HG03354 (cell line): ENCODE measurements around the gene TUSC2.

Source experiments
- ATAC-seq: cut with Tn5 transposase; IDR thresholded peaks from one replicate; pipeline ENCODE4 v1.9.1; 2021; ENCODE audit warnings: mild to moderate bottlenecking; ENCODE audit not compliant: unreplicated experiment, poor library complexity, severe bottlenecking

TUSC2 gene

DNA sequence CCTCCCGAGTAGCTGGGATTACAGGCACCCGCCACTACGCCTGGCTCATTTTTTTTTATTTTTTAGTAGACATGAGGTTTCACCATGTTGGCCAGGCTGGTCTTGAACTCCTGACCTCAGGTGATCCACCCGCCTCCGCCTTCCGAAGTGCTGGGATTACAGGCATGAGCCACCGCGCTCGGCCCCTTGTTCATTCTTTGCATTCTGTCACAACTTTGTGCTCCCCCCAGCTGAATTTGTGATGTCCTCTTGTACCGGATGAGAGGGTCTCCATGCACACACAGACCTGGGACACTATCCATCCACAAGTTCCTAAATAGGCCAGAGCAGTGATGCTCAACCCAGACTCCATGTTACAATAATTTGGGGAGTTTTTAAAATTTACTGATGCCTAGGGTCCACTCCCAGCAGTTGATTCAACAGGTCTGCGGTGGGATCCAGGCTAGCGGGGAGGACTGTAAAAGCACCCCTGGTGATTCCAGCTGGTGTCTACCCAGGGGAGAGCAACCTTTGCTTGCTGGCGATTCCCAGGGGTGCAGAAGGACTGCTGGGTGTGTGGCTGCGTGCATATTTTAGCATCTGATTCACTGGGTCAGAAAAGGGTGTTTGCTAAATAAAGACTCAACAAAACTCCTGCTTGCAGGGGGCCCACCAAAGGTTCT, 11.6 kb upstream of the TUSC2 start:
- ATAC-seq: no peak

DNA sequence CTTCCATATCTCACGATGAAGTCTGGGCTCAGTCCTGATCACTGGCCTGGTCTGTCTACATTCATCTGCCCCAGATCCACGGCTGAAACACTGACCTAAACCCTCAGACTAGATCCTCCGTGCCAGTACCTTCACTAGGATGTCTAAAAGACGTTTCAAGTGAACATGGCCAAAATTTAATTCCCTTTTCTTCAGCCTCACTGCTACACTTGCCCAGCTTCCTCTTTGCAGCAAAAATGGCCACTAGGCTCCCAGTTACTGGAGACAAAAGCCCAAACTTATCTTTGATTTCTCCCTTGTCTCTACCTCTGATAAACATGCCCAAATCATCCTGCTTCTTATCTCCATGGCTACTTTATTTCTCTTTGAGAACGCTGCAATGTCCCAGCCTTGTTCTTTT, 10.9 kb upstream of the TUSC2 start:
- ATAC-seq: no peak

DNA sequence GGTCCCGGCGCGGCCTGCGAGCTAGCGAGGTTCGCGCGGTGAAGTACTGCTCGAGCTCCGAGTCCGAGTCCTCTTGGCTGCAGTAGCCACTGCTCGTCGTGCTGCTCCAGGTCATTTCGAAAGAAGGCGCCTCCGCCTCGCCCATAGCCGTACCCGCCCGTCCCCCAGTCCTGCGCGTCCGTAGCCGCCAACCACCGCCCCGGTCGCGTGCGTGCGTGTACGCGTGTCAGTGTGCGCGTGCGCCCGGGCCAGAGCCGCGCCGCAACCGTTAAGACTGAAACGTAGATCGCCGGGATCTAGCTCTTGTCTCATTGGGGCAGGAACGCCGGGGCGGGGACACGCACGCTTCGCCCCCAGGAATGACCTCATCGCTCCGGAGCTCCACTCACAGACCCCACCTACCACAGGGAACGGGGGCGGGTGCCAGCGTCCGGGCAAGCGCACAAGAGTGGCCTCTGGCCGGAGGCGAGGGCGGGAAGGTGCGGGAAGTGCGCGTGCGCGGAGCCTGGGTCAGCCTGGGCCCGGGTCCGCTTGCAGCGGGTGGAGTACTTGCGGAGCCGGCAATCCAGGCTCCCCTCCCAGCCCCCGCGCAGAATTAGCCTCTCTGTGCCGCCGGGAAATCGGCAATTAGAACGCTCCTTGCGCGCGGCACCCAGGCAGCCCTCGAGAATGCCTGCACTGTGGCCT, 9.3 kb upstream of the TUSC2 start:
- peak; percentile 80 for ATAC-seq

DNA sequence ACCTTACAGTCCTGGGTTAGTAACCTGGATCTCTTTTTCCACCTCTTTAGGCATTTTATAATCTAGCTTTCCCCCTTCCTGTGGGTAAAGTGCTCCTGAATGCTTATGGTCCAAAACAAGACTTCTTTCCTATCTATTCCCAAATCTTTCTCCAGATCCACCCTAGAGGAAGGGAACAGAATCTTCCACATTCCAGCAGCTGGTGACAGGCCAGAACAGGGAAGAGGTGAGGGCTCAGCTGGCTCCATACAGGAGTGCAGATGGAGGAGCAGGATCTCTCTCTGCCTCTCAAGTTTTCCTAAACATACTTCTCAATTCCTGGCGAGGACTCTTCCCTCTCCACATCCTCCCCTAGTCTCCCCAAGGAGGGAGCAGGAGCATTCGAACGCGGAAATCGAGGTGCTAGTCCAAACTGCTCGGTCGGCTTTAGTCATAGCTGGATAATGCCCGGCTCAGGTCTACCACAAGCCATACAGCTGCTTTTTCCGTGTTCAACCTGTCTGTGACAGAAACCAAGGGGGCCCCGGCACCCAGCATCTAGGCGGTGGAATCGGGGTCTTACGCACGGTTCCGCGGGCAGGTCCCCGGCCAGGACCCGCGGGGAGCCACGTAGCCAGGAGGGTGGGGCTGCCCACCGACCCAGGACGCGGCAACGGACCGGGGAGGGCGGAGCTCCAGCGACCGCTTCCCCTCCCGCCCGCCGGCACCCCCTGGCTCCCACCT, 8.6 kb upstream of the TUSC2 start:
- peak; percentile 40 for ATAC-seq

DNA sequence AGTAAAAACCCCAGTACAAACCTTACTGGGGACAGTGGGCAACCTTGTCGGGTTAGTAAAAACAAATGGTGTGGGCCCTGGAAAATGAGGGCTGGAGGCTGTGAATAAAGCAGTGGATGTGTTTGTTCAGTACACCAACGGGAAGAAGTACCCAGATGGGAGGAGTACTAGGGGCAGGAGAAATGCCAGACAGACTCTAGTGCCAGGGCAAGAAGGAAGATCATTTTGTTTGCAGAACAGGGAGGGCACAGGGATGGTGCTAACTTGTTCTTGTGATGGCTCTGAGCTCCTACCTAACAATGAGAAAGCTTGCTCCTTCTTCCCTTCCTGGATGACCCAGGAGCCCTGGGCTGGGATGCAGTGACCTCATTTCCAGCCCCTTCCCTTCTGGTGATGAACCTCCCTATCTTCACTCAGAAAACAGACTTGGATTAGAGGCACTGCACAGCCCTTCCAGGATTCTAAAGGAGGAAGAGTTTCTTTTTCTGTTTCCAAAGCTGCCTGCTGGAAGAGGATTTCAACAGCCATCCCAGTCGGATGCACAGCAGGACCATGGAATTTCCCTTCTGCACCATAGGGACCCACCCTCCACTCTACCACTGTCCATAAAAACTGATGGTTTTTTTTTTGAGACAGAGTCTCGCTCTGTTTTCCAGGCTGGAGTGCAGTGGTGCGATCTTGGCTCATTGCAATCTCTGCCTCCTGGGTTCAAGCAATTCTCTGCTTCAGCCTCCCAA, 6.5 kb upstream of the TUSC2 start:
- ATAC-seq: no peak

DNA sequence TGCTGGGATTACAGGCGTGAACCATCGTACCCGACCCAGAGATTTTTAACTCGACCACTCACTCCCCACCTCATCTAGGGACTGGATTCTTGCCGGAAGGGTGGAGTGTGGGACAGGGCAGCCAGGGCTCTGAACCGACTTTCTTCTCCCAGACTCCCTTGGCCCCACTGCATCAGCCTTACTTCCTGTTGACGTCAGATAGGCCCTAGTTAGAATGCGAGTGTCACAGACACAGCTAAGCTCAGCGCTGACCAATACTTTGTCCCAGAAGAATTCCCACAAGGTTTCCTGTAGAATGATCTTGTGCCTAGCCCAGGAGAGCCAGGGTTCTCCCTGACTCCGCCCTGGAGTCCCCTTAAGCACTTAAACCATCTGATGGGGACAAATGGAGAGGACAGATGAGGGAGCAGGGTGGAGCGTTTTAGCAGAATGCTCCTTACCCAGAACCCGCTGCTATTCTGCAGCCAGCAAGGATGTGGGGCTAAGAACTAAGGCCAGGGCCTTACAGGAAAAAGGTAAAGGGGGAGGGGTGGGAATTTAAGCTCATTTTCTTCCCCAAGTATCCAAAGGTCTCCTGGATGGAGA, 5.8 kb upstream of the TUSC2 start:
- no peak for ATAC-seq

DNA sequence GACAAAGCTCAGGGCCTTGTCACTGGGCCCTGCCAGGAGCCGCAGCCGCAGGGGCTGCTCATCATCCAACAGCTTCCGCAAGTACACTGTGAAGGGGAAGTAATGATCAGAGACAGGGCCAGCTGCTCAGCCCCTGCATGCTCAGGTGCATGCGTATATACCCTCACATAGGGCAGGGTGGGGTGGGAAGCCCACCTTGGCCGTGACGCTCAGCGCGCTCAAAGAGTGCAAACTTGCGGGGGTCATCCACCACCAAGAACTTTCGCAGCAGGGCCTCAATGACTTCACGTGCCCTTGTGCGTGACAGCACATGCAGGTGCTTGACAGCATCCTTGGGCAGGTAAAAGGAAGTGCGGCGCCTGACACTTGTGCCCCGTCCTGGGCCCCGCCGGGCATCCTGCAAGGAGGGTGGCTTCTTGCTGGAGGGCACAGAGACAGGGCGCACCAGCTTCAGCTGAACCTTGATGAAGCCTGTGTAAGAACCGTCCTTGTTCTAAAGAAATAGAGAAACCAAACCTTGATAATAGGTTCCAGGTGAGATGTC, 3.4 kb upstream of the TUSC2 start:
- ATAC-seq: no peak

DNA sequence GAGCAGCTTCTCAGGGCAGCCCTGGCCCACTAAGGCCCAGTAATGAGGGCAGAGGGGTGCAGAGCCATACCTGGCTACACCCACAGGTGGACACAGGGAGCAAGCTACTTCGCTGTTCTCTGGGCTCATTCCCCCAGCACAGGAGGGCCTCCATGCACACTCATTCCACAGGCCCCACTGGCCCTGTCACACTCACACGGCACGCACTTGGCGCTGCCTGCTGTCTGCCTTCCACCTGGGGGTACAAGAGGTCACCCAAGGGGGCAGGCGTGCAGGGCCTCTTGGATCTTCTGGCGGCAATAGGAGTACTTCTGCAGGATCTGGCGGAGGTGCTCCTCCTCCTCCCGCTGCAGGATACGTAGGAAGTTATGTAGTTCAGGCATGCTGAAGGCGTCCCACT, 2.3 kb upstream of the TUSC2 start:
- ATAC-seq: no peak

DNA sequence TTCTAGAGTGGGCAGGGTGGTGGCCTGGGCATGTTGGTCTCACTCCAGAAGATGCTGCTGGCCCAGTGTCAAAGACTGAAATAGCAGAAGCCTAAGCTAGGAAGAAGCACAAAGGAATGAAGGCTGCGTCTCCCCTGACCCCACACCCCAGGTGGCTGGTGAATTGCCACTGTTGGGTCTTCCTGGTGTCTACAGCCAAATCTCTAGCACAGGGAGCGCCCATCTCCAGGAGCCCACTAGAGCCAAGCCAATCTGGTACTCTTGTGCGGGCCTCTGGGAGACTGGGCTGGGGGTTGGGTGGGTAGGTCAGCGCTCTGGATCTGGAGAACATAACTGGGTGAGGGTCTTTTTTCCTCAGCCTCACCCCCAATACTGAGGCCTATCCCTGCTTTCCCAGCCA, 894 bp downstream of the TUSC2 start:
- ATAC-seq: no peak

DNA sequence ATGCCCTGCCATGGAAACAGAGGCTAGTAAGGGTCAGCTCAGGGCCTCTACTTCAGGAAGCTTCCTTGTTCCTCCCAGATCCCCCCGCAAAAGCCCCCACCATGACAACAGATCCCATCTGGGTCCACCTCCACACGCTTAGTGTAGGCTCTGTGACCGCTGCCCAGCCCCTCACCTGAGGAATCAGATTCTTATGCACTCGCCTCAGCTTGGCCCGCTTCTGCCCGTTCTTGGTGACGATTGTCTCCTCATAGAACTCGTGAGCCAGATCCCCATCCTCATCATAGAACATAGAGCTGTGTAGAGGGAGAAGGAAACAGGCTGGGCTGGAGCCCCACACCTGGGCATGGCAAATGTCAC, 1.9 kb downstream of the TUSC2 start:
- ATAC-seq: no peak

DNA sequence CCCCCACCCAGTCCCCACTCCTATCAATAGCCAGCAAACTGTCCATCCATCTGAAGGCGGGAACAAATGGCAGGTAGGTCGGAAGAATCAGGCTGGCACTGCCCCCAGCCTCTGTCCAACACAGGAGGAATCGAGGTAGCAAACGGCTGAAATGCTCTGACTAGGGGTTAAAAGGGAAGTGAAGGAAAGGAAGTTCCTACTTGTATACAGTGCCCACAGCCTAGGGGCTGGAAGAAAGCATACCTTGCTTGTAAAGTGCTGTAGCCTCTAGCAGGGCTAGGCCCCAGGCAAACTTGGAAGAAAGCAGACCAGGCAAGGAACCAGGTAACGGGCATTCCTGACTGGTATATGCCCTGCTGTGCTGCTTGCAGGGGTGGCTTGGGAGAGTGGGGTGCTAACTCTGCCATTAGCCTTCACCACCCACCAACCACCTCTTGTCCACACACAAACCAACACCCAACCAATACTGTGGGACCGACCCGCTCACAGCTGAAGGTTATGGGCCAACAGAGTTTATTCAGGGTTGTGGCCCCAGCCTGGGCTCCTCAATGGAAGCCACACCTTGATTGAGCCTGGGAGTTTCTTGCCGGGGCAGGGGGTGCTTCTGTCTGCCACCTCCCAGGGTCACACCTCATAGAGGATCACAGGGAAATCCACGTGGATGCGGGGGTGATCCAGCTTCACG, 2.4 kb downstream of the TUSC2 start:
- ATAC-seq: no peak

DNA sequence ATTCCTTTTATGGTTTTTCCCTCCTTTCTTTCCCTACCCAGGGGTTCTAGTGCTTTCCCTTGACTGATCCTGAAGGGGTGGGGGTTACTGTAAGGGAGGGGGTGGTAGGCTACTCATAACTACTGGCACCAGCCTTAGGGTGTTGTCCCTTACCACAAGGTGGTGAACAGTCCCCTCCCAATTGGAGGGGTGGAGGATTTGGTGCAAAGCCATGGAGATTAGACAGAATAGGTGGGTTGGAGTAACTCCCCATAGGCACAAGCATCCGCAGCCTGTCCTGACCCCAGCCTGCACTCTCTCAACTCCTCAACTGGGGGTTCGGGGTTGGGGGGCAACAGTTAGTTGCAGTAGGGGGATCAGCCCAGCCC, 2.9 kb downstream of the TUSC2 start:
- no peak for ATAC-seq

DNA sequence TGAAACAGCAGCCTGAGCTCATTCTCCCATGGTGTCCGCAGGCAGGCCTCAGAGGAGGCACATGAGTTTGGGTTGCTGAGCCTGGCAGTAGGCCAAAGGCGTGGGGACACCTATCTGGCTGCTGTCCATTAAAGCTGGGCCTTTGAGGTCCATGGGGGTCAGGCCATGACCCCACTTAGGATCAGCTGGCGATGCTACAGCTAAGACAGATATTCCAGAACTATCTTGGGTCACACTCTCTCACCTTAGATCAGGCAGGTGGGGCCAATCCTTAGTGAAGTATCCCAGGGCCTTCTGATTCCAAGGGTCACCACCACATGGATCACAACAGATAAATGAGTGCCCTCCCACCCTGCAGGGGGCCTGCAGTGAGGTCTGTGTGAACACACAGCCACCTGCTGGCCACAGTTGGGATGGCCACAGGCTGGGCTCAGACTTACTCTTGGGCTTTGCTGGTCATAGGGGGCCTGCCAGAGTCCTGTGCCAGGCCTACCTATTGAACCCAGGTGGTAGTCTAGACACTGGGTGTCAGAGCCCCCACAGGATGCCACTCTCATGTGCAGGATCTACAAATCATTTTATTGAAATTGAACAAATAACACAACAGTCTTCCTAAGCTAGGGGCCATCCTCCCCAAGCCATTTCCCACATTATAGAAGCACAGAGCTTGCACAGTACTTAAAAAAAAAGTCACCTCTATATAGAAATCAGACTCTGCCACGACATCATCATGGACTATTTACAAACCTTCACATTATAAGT, 3.5 kb downstream of the TUSC2 start:
- ATAC-seq: no peak

DNA sequence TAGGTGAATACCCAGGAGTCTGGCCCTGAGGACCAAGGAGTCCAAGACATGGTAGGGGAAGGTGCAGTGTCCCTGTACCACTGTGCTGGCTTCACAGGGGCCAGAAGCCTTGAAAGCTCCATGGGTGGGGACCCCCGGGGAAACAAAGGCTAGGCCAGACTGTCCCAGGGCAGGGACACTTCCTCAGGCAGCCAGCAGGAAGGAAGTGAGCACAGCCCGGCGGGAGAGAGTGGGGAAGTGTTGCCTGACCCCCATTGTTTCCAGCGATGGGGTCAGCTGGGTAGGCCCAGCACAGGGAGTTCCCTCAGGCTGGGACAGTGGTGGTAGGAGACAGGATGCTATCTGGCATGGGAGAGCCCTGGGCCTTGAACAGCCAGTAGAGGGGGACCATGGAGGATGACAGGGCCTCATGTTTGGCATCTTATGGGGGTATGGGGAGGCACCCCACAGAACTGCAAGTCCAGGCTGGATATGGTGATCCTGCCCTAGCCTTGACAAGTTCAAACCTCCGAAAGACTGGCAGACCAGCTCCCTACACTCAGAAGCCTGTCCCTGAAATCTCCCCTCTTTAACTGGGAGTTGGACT, 4.3 kb downstream of the TUSC2 start:
- no peak for ATAC-seq

DNA sequence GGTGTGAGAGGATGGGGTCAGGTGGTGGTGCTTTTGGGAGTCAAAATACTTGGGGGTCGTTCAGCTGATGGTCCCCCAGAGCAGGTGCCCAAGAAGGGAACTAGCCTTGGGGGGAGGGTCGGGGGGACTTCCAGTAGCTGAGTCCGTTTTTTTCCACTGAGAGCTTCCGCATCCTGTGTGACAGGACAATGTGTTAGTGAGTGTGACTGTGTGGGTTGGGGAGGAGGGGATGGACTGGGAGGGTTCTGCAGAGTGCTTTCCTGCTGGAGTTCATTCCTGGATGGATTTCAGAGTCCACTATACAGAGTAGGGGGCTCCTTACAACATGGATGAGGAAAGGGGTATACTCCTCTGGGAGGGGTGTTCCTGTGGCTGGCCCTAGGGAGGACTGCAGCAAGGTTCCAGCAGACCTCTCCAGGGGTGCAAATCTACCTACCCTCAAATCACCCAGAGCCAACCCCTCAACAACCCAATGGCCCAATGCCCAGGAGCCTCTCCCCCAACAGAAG, 4.9 kb downstream of the TUSC2 start:
- no peak for ATAC-seq

DNA sequence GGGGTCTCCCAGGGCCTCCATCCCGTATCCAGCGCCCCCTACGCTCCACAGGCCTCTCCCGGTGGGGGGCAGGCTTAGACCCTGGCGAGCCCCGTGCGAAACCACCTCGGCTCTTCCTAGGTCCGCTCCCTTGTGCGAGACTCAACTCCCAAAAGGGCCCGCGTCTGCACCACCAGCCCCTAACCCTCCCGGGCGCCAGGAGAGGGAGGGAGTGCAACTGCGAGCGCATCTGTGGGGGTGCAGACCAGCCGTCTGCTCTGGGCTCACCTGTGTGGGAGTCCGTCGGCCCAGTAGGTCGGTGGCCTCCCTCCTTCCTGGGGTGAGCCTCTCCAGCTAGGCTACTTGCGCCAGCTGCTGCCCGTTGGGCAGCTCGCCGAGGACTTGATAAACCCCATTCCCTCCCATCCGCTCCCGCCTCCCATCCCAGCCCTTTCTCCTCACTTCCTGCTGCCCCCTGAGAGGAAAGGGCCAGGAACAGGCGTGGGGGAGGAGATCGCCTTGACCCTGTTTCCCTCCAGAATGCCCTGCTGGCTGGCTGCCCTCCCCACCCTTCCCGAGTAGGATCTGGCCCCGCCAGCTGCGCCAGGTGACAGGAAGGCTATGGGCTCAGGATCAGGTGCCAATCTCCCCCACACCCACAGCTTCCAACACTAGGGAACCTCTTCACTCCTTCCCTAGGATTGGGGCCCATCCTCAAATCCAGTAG, 5.5 kb downstream of the TUSC2 start, which contains the start of gene HYAL2:
HYAL2 (minus strand) TSS at position 360 of the 706 bp plus-strand sequence. CDS start 2,256 bp downstream, outside the sequence.
- no peak for ATAC-seq

DNA sequence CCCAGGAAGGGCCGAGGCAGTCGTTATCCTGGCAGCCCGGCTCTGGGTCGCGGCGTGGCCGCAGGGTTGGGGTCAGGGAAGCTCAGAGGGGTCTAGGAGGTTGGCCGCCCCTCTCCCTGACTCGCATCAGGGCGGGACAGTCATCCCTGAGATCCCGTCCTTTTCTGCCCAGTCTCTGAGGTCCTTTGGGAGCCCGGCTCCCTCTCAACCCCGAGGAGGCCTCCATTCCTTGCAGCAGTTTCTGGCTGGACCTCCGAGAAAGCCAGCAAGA, 6.0 kb downstream of the TUSC2 start:
- no peak for ATAC-seq
